H1 (cell line): Measurements from ENCODE around the gene UPF3A.

Experiments used
- ATF2 ChIP-seq: IDR thresholded peaks from 2 replicates; pipeline ENCODE4 v1.6.1; 2012; ENCODE audit warnings: low read length, inconsistent platforms
- CHD2 ChIP-seq: IDR thresholded peaks from 2 replicates; pipeline ENCODE4 v1.6.1; 2012; ENCODE audit warnings: low read length, improper control_type of control experiment
- CREB1 ChIP-seq: IDR thresholded peaks from 2 replicates; pipeline ENCODE4 v1.6.1; 2012; ENCODE audit warnings: inconsistent platforms
- FOSL1 ChIP-seq: IDR thresholded peaks from 2 replicates; pipeline ENCODE4 v1.6.1; 2011; ENCODE audit warnings: mild to moderate bottlenecking, low read depth, low read length, moderate library complexity; ENCODE audit not compliant: insufficient read depth
- POLR2A ChIP-seq, 2 experiments: IDR thresholded peaks; 1 replicate in 1 of 2; 2 replicates in 1 of 2; pipeline ENCODE4 v1.6.1; 2011; ENCODE audit warnings: low read depth in 2 of 2, low read length in 2 of 2, mild to moderate bottlenecking in 2 of 2; ENCODE audit errors: control extremely low read depth in 1 of 2
- POLR2AphosphoS5 ChIP-seq: IDR thresholded peaks from 2 replicates; pipeline ENCODE4 v1.6.1; 2011; ENCODE audit warnings: low read depth, low read length
- SRF ChIP-seq: IDR thresholded peaks from 2 replicates; pipeline ENCODE4 v1.6.1; 2011; ENCODE audit warnings: mild to moderate bottlenecking, low read depth, low read length, moderate library complexity
- SUZ12 ChIP-seq: fragments of 200-600 bp; sonication (generic); IDR thresholded peaks from 2 replicates; pipeline ENCODE4 v1.6.1; 2012; ENCODE audit warnings: mild to moderate bottlenecking, inconsistent platforms, low read length, moderate library complexity, mixed read lengths
- TAF1 ChIP-seq: IDR thresholded peaks from 2 replicates; pipeline ENCODE4 v1.6.1; 2011; ENCODE audit warnings: mild to moderate bottlenecking, low read depth, low read length
- TF ChIP-seq, protein P1 (sequence below): IDR thresholded peaks from 2 replicates; pipeline ENCODE4 v1.6.1; 2012; ENCODE audit warnings: inconsistent platforms
- TF ChIP-seq, protein P2 (sequence below), 3 experiments: IDR thresholded peaks; 1 replicate in 2 of 3; 2 replicates in 1 of 3; pipeline versions ENCODE4 v1.5.1 to v1.6.1; 2011; ENCODE audit warnings: low read length in 3 of 3, mild to moderate bottlenecking in 3 of 3, inconsistent platforms in 2 of 3, low read depth in 1 of 3, moderate library complexity in 1 of 3; ENCODE audit not compliant: insufficient read depth in 1 of 3; ENCODE audit errors: control extremely low read depth in 1 of 3

DNA sequence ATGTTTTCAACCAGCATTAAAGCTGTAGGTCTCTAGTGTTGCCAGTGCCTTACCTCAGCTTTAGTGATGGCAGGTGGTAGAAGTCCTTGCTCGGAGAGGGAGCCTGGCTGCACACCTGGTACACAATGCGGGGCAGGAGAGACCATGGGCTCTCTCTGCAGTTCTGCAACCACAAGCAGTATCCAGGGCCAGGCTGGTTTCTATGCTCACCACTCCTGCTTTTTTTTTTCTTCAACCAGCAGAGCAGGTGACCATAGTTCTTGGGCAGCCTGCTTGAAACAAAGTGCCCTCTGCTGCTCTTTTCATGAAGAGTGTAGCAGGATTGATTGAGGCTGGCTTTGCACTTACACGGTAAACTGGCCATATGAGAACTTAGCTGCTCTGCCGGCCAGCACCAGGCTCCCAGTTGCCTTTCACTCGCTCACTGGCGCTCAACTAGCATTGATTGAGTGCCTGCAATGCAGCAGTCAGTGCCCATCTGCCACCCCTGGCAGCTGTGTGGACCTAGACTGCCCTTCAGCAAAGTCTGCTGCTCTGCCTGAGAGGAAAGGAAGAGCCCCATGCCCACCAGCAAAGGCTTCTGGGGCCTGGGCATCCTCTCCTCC lies 28.5 kb downstream of the UPF3A start:
- TF ChIP-seq, protein P1, sequence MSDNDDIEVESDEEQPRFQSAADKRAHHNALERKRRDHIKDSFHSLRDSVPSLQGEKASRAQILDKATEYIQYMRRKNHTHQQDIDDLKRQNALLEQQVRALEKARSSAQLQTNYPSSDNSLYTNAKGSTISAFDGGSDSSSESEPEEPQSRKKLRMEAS, result no peak
- TF ChIP-seq, protein P2, sequence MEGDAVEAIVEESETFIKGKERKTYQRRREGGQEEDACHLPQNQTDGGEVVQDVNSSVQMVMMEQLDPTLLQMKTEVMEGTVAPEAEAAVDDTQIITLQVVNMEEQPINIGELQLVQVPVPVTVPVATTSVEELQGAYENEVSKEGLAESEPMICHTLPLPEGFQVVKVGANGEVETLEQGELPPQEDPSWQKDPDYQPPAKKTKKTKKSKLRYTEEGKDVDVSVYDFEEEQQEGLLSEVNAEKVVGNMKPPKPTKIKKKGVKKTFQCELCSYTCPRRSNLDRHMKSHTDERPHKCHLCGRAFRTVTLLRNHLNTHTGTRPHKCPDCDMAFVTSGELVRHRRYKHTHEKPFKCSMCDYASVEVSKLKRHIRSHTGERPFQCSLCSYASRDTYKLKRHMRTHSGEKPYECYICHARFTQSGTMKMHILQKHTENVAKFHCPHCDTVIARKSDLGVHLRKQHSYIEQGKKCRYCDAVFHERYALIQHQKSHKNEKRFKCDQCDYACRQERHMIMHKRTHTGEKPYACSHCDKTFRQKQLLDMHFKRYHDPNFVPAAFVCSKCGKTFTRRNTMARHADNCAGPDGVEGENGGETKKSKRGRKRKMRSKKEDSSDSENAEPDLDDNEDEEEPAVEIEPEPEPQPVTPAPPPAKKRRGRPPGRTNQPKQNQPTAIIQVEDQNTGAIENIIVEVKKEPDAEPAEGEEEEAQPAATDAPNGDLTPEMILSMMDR (IDR thresholded peaks at IDR 0.05; ENCODE audit: control extremely low read depth in 1 of 3, insufficient read depth in 1 of 3, low read depth in 1 of 3, low read length in 3 of 3), result no peak
- TF ChIP-seq POLR2AphosphoS5, result no peak
- TF ChIP-seq SRF, result no peak
- no peak for TF ChIP-seq CHD2
- no peak for TF ChIP-seq POLR2A (IDR thresholded peaks at IDR 0.05; ENCODE audit: control extremely low read depth in 1 of 2, low read depth in 2 of 2, low read length in 2 of 2)
- no peak for TF ChIP-seq SUZ12
- no peak for TF ChIP-seq CREB1
- no peak for TF ChIP-seq ATF2
- TF ChIP-seq TAF1, result no peak
- TF ChIP-seq FOSL1, result no peak
